Gastrocnemius medialis (tissue), 4 donors: ENCODE measurements around the gene RNPEP. TPM values are rescaled to one million over a fixed set of nuclear protein-coding genes. Genes with fewer than 3 reads are reported as not detected.
"Not testable (repeated sequence)": the region's sequence is repeated elsewhere in the genome, so short reads cannot be mapped to it uniquely, and the experiment has no call there.

ENCODE experiments used
- ATAC-seq, 2 donors: fragments of 150-250 bp; one replicate each; pipeline ENCODE4 v1.9.1; 2016
- DNase-seq, 2 donors: peaks; one replicate each; pipeline ENCODE4 v3.0.0-alpha.2; 2019
- H3K27ac ChIP-seq, 4 donors: fragments of 200-600 bp; sonication (generic); 1 replicate in 1 of 4; 2 replicates in 3 of 4; pipeline ENCODE4 v1.5.1; 2016 to 2018; ENCODE audit warnings: mild to moderate bottlenecking in 2 of 4, moderate library complexity in 1 of 4
- H3K27me3 ChIP-seq, 3 donors: fragments of 200-600 bp; sonication (generic) in 2 of 3; 1 replicate in 1 of 3; 2 replicates in 2 of 3; pipeline versions ENCODE4 v1.5.1 to v1.6.0; 2016 to 2019; ENCODE audit warnings: mild to moderate bottlenecking in 1 of 3, moderate library complexity in 1 of 3
- H3K36me3 ChIP-seq, 2 donors: fragments of 200-600 bp; sonication (generic) in 1 of 2; one replicate each; pipeline ENCODE4 v1.5.1; 2017 to 2018
- H3K4me1 ChIP-seq, 2 donors: fragments of 200-600 bp; sonication (generic) in 1 of 2; one replicate each; pipeline ENCODE4 v1.5.1; 2016 to 2017; ENCODE audit warnings: mild to moderate bottlenecking in 2 of 2
- H3K4me3 ChIP-seq, 4 donors: fragments of 200-600 bp; sonication (generic) in 3 of 4; 1 replicate in 1 of 4; 2 replicates in 3 of 4; pipeline ENCODE4 v1.5.1; 2016 to 2019; ENCODE audit warnings: mild to moderate bottlenecking in 2 of 4
- H3K9me3 ChIP-seq, 3 donors: fragments of 200-600 bp; sonication (generic) in 2 of 3; 1 replicate in 1 of 3; 2 replicates in 2 of 3; pipeline ENCODE4 v1.5.1; 2016 to 2019
- POLR2A ChIP-seq, 2 donors: fragments of 450-650 bp; IDR thresholded peaks; one replicate each; pipeline ENCODE4 v1.6.1; 2017; ENCODE audit warnings: antibody characterized with exemption in 2 of 2, mild to moderate bottlenecking in 2 of 2, moderate library complexity in 2 of 2
- in situ Hi-C, 4 donors: fragments of 200-750 bp; cut with MboI; loops; one replicate each; pipeline versions ENCODE4 v1.15.0 to v1.8.0; 2017; ENCODE audit warnings: low sequenced_read_pairs in 4 of 4
- intact Hi-C: fragments of 100-400 bp; cut with DNase I; formaldehyde crosslinking; loops from one replicate; pipeline ENCODE4 v1.15.1; 2023; ENCODE audit warnings: low total_unique reads
- total RNA-seq, 4 donors: library from RNA; depleted of rRNA; stranded (reverse); fragments of >200 nt; gene quantifications; one replicate each; pipeline versions ENCODE4 v1.1.0 to v1.2.3, GENCODE V29; 2016
- TF ChIP-seq, protein P1 (sequence below), 5 experiments: fragments of 450-650 bp in 3 of 5; fragments of 200-600 bp in 2 of 5; sonication (generic) in 2 of 5; IDR thresholded peaks in 4 of 5; conservative IDR thresholded peaks in 1 of 5; 1 replicate in 4 of 5; 2 replicates in 1 of 5; pipeline ENCODE4 v1.5.1; 2016 to 2019; ENCODE audit warnings: antibody characterized with exemption in 5 of 5, mild to moderate bottlenecking in 3 of 5, moderate library complexity in 3 of 5

The RNPEP gene
- total RNA-seq, 4 donors from 2014 or later: 11.1 to 24.9 (median 21.2) TPM

DNA sequence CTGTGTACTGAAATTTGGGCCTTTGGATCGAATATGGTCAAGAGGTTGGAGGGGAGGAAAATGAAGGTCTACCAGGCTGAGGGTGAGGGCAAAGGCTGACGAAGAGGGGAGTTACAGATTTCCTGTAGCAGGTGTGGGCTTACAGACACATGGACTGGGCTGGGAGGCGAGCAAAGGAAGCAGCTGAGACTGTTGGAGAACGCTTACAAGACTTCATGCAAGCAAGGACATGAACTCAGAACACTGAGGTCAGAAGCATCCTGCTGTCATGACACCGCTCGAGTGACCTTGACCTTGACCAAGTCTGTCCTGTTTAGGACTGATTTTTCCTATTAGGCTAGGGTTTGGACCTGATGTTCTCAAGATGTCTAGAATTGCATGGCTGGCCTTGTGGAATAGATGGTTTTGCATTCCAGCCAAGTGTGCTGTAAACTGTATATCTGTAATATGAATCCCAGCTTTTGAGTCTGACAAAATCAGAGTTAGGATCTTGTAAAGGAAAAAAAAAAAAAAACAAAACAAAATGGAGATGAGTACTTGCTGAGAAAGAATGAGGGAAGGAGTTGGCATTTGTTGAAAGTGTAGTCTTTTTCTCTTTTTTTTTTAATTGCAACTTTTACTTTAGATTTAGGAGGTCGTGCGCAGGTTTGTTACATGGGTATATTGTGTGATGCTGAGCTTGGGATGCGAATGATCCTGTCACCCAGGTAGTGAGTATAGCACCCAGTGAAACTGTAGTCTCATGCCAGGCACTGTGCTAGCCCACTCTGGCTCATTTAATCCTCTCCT is 33.8 kb downstream of the RNPEP start:
- no peak overlapping the region for H3K27ac ChIP-seq
- in situ Hi-C loops: loop anchor here in 2 of 4 donors (10.0 kb wide), 1 partner anchor 99 kb away; no protein-coding TSS in a partner anchor
- TF ChIP-seq POLR2A (IDR thresholded peaks at IDR 0.05): no peak
- TF ChIP-seq, protein P1, sequence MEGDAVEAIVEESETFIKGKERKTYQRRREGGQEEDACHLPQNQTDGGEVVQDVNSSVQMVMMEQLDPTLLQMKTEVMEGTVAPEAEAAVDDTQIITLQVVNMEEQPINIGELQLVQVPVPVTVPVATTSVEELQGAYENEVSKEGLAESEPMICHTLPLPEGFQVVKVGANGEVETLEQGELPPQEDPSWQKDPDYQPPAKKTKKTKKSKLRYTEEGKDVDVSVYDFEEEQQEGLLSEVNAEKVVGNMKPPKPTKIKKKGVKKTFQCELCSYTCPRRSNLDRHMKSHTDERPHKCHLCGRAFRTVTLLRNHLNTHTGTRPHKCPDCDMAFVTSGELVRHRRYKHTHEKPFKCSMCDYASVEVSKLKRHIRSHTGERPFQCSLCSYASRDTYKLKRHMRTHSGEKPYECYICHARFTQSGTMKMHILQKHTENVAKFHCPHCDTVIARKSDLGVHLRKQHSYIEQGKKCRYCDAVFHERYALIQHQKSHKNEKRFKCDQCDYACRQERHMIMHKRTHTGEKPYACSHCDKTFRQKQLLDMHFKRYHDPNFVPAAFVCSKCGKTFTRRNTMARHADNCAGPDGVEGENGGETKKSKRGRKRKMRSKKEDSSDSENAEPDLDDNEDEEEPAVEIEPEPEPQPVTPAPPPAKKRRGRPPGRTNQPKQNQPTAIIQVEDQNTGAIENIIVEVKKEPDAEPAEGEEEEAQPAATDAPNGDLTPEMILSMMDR (IDR thresholded peaks at IDR 0.05 in 4 of 5, conservative IDR thresholded peaks at IDR 0.05 in 1 of 5): no peak
- no peaks in the 10 kb centered on the region for H3K4me1 ChIP-seq
- no peaks in the 10 kb centered on the region for H3K9me3 ChIP-seq
- no peak overlapping the region for H3K4me3 ChIP-seq
- no peaks in the 10 kb centered on the region for H3K27me3 ChIP-seq
- ATAC-seq (no peak), DNase-seq (no peak)
- H3K36me3 ChIP-seq: no peaks in the 10 kb centered on the region
- intact Hi-C loops: no loop called here

DNA sequence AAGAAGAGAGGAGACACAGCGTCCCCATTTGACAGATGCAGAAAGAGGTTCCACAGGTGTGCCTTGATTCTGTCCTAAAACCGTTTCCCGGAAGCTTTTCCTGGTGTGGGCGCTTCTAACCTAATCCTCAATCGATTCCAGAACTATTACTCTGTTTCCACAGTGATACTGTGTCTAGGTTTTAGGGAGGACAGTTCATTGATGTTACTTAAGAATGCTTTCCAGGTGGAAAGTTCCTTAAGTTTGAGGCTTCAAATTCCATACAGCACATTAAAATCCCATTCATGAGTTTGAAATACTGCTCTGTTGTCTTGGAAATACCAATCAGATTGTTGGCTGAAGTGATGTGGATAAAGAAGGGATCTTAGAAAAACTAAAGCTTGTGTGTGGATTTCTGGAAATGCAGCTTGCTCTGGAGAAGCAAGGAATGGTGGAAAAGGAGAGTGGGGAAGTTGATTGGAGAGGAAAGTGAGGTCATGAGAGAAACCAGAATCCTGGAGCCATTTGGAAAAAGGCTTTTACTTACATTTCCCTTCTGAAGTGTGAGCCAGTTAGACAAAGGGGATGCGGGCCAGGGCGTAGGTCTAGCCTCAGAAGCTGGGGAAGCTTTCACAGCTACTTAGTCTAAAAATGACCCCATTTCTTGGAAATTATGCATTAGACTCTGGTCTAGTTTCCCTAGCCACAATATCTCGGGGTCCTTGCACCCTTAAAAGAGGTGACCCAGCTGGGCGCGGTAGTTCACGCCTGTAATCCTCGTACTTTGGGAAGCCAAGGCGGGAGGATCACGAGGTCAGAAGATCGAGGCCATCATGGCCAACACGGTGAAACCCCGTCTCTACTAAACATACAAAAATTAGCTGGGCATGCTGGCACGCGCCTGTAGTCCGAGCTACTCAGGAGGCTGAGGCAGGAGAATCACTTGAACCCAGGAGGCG is 34.6 kb downstream of the RNPEP start:
- Histone ChIP-seq H3K9me3 (no peaks in the 10 kb centered on the region), H3K27ac (no peak overlapping the region), H3K4me3 (no peak overlapping the region), H3K36me3 (no peaks in the 10 kb centered on the region), H3K4me1 (no peaks in the 10 kb centered on the region), H3K27me3 (no peaks in the 10 kb centered on the region)
- DNase-seq: no peak
- intact Hi-C loops (no loop called here), in situ Hi-C loops (loop anchor here in 2 of 4 donors (10.0 kb wide), 1 partner anchor 98 kb away; no protein-coding TSS in a partner anchor)
- no peak for ATAC-seq
- TF ChIP-seq POLR2A (IDR thresholded peaks at IDR 0.05): no peak
- TF ChIP-seq, protein P1 (IDR thresholded peaks at IDR 0.05 in 4 of 5, conservative IDR thresholded peaks at IDR 0.05 in 1 of 5): no peak

DNA sequence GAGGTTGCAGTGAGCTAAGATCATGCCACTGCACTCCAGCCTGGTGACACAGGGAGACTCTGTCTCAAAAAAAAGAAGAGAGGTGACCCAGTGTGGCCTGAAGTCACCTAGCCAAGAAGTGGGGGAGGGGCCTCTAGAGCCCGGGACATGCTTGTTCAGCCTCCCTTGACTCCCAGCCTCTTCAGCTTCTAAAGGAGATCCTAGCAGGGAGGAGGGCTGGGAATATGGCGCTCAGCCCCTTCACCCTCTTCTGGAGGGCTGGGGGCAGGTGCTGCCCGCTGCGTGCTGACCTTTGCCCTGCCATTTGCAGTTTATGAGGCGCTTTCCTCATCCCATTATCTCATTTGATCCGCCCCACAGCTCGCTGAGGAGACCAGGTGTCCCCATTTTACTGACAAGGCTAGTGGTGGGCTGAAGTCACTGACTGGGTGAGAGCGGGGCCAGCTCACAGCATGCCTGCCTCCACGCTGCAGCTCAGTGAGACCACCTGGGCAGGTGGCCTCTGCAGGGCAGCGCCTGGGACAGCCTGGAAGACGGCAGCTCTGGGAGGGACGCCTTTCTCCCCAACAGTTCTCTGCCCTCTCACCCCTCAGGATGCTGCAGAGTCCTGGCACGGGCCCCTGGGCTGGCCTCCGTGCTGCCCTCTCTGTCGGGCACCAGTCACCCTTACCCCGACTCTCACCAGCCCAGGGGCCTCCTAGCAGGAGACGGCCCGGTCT is 35.5 kb downstream of the RNPEP start:
- H3K27me3 ChIP-seq: no peaks in the 10 kb centered on the region
- H3K9me3 ChIP-seq: no peaks in the 10 kb centered on the region
- DNase-seq (no peak), ATAC-seq (no peak)
- in situ Hi-C loops: loop anchor here in 2 of 4 donors (10.0 kb wide), 1 partner anchor 97 kb away; no protein-coding TSS in a partner anchor
- no peaks in the 10 kb centered on the region for H3K4me1 ChIP-seq
- no peak overlapping the region for H3K4me3 ChIP-seq
- TF ChIP-seq, protein P1 (IDR thresholded peaks at IDR 0.05 in 4 of 5, conservative IDR thresholded peaks at IDR 0.05 in 1 of 5): no peak
- no peak for TF ChIP-seq POLR2A (IDR thresholded peaks at IDR 0.05)
- intact Hi-C loops: no loop called here
- no peak overlapping the region for H3K27ac ChIP-seq
- H3K36me3 ChIP-seq: no peaks in the 10 kb centered on the region

DNA sequence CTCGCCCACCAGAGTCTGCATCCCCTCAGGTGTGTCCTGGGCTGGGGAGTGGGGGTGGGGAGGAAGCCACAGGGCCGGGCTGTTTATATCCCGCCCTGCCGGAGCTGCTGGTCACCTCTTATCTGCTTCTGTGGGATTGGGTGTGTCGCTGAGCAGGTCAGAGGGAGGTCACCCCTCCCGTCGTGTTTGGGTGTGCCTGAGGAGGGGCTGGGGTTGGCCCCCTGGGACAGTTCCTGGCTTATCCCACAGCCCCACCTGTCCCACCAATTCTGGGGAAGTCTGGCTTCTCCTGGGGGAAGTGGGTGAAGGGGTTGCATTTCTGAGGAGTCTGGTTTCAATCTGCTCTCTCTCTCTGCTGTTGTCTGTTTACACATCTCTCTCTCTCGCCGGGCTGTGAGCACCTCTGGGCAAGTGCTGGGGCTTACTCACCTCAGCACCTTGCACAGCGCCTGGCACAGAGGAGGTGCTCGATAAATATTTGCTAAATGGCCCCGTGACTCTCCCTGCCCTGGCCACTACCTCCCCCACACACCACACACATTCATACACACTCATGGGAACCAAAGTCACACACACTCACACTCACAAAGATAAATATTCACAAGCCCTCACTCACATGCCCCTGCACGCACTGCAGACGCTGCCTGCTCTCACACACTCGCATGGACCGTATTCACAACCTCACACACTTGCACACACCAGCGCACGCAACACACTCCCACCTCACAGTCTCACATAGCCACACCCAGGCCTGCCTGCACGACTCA is 36.2 kb downstream of the RNPEP start:
- in situ Hi-C loops (loop anchor here in 2 of 4 donors (10.0 kb wide), 1 partner anchor 96 kb away; no protein-coding TSS in a partner anchor), intact Hi-C loops (no loop called here)
- no peak overlapping the region for H3K27ac ChIP-seq
- no peak for ATAC-seq
- no peaks in the 10 kb centered on the region for H3K9me3 ChIP-seq
- no peak for DNase-seq
- no peak overlapping the region for H3K4me3 ChIP-seq
- no peaks in the 10 kb centered on the region for H3K4me1 ChIP-seq
- H3K27me3 ChIP-seq: no peaks in the 10 kb centered on the region
- H3K36me3 ChIP-seq: no peaks in the 10 kb centered on the region
- TF ChIP-seq, protein P1 (IDR thresholded peaks at IDR 0.05 in 4 of 5, conservative IDR thresholded peaks at IDR 0.05 in 1 of 5): no peak
- no peak for TF ChIP-seq POLR2A (IDR thresholded peaks at IDR 0.05)

DNA sequence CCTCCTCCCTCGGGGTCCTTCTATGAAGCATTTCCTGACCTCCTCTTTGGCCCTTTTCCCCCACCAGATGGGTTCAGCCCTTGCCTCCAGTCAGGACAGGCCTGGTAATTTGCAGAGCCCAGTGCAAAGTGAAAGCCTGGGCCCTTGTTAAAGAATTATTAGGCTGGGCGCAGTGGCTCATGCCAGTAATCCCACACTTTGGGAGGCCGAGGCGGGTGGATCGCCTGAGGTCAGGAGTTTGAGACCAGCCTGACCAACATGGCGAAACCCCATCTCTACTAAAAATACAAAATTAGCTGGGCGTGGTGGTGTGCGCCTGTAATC is 36.7 kb downstream of the RNPEP start:
- ATAC-seq, H3K4me1 ChIP-seq, H3K9me3 ChIP-seq, DNase-seq, H3K27ac ChIP-seq, H3K27me3 ChIP-seq, intact Hi-C loops, H3K4me3 ChIP-seq, H3K36me3 ChIP-seq: not testable (repeated sequence)
- in situ Hi-C loops: loop anchor here in 2 of 4 donors (10.0 kb wide), 1 partner anchor 96 kb away; no protein-coding TSS in a partner anchor
